DND-41 (cell line): Measurements from ENCODE around the gene IL1RL1.

Experiments
- ATAC-seq: fragments of 200-7000 bp; cut with Tn5 transposase; 3 replicates; pipeline ENCODE4 v1.9.1; 2021; ENCODE audit warnings: low read depth; ENCODE audit not compliant: insufficient read depth
- DNase-seq: peaks from one replicate; pipeline ENCODE4 v3.0.0-alpha.2; 2020
- H2AFZ ChIP-seq: 2 replicates; pipeline ENCODE4 v1.6.0; 2012; ENCODE audit warnings: low read depth, low read length
- H3K27ac ChIP-seq: 2 replicates; pipeline ENCODE4 v1.5.1; 2012; ENCODE audit warnings: low read length, inconsistent platforms
- H3K27me3 ChIP-seq: fragments of 200-600 bp; sonication (generic); 2 replicates; pipeline ENCODE4 v1.6.0; 2012; ENCODE audit warnings: low read length, mild to moderate bottlenecking, inconsistent platforms; ENCODE audit not compliant: insufficient read depth, poor library complexity
- H3K36me3 ChIP-seq: 2 replicates; pipeline ENCODE4 v1.5.1; 2012; ENCODE audit warnings: low read length, inconsistent platforms; ENCODE audit not compliant: insufficient read depth
- H3K4me1 ChIP-seq: 2 replicates; pipeline ENCODE4 v1.5.1; 2012; ENCODE audit warnings: mild to moderate bottlenecking, low read length; ENCODE audit not compliant: insufficient read depth
- H3K4me2 ChIP-seq: 2 replicates; pipeline ENCODE4 v1.6.0; 2012; ENCODE audit warnings: mild to moderate bottlenecking, moderate library complexity, low read length, inconsistent platforms; ENCODE audit not compliant: insufficient read depth
- H3K4me3 ChIP-seq, 2 experiments: fragments of 200-600 bp in 1 of 2; shearing (Covaris generic) in 1 of 2; 2 replicates each; pipeline ENCODE4 v1.5.1; 2012 to 2016; ENCODE audit warnings: inconsistent platforms in 2 of 2, low read length in 2 of 2, mild to moderate bottlenecking in 2 of 2, low read depth in 1 of 2, moderate library complexity in 1 of 2
- H3K79me2 ChIP-seq: 2 replicates; pipeline ENCODE4 v1.6.0; 2012; ENCODE audit warnings: low read length, inconsistent platforms; ENCODE audit not compliant: insufficient read depth
- H3K9ac ChIP-seq: 2 replicates; pipeline ENCODE4 v1.6.0; 2012; ENCODE audit warnings: low read depth, mild to moderate bottlenecking, inconsistent platforms, low read length, moderate library complexity
- H3K9me3 ChIP-seq: 2 replicates; pipeline ENCODE4 v1.5.1; 2012; ENCODE audit warnings: low read length, moderate library complexity, mild to moderate bottlenecking, inconsistent platforms; ENCODE audit not compliant: insufficient read depth, severe bottlenecking
- H4K20me1 ChIP-seq: 2 replicates; pipeline ENCODE4 v1.6.0; 2012; ENCODE audit warnings: low read length; ENCODE audit not compliant: insufficient read depth
- CTCF ChIP-seq: IDR thresholded peaks from 2 replicates; pipeline ENCODE4 v1.5.1; 2012; ENCODE audit warnings: borderline replicate concordance, low read length, moderate library complexity, mild to moderate bottlenecking; ENCODE audit not compliant: poor library complexity, severe bottlenecking; ENCODE audit errors: extremely low read depth
- EZH2 ChIP-seq: IDR thresholded peaks from 3 replicates; pipeline ENCODE4 v1.6.1; 2012; ENCODE audit warnings: borderline replicate concordance, low read depth, mild to moderate bottlenecking, moderate library complexity, low read length, inconsistent platforms; ENCODE audit not compliant: severe bottlenecking

The IL1RL1 gene

GRCh38 chr2:102386867-102387541 lies 75.6 kb downstream of the IL1RL1 start:
- no peak overlapping the region for H3K9ac ChIP-seq
- no peak for ATAC-seq
- H3K4me1 ChIP-seq, result no peaks in the 10 kb centered on the region
- H3K27me3 ChIP-seq, result no peaks in the 10 kb centered on the region
- no peaks in the 10 kb centered on the region for H3K79me2 ChIP-seq
- no peak overlapping the region for H2AFZ ChIP-seq
- TF ChIP-seq CTCF (no peak), EZH2 (no peak)
- H4K20me1 ChIP-seq, result no peaks in the 10 kb centered on the region
- H3K27ac ChIP-seq, result no peak overlapping the region
- DNase-seq, result no peak
- H3K9me3 ChIP-seq, result peaks cover 10% of the 10 kb centered on the region
- H3K36me3 ChIP-seq, result no peaks in the 10 kb centered on the region
- no peak overlapping the region for H3K4me2 ChIP-seq
- no peak overlapping the region for H3K4me3 ChIP-seq

DNA sequence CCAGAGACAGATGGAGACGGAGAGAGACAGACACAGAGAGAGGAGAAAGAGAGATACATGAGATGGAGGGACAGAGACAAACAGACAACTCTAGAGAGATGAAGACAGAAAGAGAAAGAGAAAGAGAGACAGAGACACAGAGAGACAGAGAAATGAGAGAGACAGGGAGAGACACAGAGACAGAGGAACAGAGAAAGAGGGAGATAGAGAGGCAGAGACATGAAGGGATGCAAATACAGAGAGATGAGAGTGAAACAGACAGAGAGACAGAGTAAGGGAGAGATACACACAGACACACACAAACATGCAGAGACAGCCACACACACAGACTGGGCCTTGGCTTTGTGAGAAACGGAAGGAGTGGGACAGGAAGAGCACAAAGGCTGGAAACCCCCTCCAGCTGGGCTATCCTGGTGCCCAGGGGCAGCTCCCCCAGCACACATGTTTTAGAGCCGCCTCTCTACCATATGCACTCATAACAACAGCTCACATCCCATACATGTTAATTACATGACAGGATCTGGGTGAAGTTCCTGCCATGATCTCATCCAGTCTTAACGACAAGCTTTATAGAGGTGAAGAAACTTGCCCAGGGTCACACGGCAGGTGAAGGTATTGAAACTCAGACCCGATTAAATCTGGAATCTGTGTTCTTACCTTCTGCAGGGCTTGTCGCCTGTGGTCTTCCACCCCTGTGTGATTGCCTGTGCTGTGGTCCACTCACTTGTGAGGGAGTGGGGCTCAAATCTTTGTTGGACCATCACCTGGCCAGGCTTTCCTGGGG lies 76.6 kb downstream of the IL1RL1 start:
- TF ChIP-seq CTCF (no peak), EZH2 (no peak)
- no peak overlapping the region for H3K9ac ChIP-seq
- DNase-seq, result no peak
- H3K9me3 ChIP-seq, result peaks cover 10% of the 10 kb centered on the region
- H3K27me3 ChIP-seq, result no peaks in the 10 kb centered on the region
- H3K4me3 ChIP-seq, result no peak overlapping the region
- H3K4me1 ChIP-seq, result no peaks in the 10 kb centered on the region
- H3K27ac ChIP-seq, result no peak overlapping the region
- no peaks in the 10 kb centered on the region for H3K36me3 ChIP-seq
- no peak overlapping the region for H2AFZ ChIP-seq
- no peak overlapping the region for H3K4me2 ChIP-seq
- no peaks in the 10 kb centered on the region for H3K79me2 ChIP-seq
- H4K20me1 ChIP-seq, result no peaks in the 10 kb centered on the region
- ATAC-seq, result no peak

- ATAC-seq (peak; percentile 58; the same call in 2 of the 3 replicates), DNase-seq (no peak)
- no peaks in the 10 kb centered on the region for H3K9me3 ChIP-seq
- no peak overlapping the region for H3K4me2 ChIP-seq
- no peaks in the 10 kb centered on the region for H3K4me1 ChIP-seq
- H3K27me3 ChIP-seq, result peaks cover 3% of the 10 kb centered on the region
- H2AFZ ChIP-seq, result no peak overlapping the region
- H3K4me3 ChIP-seq, result no peak overlapping the region
- no peaks in the 10 kb centered on the region for H3K79me2 ChIP-seq
- H3K36me3 ChIP-seq, result no peaks in the 10 kb centered on the region
- no peaks in the 10 kb centered on the region for H4K20me1 ChIP-seq
- TF ChIP-seq EZH2 (no peak), CTCF (no peak)
- H3K27ac ChIP-seq, result no peak overlapping the region
- H3K9ac ChIP-seq, result no peak overlapping the region
Measured at GRCh38 chr2:102391565-102391964, 80.2 kb downstream of the IL1RL1 start.
